Measurements from ENCODE around the gene CSKMT.

DNA sequence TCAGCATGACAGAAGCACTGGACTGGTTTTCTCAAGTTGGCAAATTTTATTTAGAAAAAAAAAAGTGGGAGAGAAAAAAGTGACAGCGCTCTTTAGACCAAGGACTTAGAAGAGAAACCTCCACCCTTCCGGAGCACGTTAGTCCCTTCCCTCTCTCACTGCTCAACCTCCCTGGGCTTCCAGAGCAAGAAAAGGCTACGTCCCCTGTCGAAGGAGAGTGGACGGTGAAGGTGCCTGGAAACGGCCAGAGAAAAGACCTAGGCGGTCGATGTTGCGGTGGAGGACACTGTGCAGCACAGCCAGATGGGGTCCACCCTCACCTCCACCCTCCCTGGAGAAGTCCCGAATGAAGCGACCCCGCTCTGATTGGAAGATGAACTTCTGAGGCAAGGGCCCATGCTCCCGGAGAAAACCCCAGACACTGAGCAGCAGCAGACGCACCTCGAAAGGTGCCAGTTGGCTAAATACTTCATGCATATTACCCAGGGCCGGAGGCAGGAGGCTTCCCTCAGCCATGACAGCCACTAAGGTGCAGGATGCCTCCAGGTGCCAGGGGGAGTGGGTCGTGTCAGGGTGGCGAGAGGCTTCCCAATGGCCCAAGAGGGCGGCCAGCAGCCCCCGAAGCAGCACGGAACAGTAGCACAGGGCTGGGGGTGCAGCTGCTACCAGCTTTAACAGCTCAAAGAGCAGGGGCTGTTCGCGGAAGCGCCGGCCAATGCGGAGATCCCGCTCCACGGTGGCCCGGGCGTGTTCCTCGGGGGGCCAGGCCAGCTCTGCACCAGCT is 18.1 kb upstream of the CSKMT start:
- no peak for TF ChIP-seq EZH2 (IDR thresholded peaks at IDR 0.05; ENCODE audit: low read length, unreplicated experiment)
- TF ChIP-seq, protein P1, sequence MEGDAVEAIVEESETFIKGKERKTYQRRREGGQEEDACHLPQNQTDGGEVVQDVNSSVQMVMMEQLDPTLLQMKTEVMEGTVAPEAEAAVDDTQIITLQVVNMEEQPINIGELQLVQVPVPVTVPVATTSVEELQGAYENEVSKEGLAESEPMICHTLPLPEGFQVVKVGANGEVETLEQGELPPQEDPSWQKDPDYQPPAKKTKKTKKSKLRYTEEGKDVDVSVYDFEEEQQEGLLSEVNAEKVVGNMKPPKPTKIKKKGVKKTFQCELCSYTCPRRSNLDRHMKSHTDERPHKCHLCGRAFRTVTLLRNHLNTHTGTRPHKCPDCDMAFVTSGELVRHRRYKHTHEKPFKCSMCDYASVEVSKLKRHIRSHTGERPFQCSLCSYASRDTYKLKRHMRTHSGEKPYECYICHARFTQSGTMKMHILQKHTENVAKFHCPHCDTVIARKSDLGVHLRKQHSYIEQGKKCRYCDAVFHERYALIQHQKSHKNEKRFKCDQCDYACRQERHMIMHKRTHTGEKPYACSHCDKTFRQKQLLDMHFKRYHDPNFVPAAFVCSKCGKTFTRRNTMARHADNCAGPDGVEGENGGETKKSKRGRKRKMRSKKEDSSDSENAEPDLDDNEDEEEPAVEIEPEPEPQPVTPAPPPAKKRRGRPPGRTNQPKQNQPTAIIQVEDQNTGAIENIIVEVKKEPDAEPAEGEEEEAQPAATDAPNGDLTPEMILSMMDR (conservative IDR thresholded peaks at IDR 0.05; ENCODE audit: low read depth, low read length): no peak
- TF ChIP-seq EZH2phosphoT487 (IDR thresholded peaks at IDR 0.05; ENCODE audit: borderline replicate concordance, low read length): no peak

All from PC-3 (cell line).